ENCODE measurements around the gene SIPA1L3.

DNA sequence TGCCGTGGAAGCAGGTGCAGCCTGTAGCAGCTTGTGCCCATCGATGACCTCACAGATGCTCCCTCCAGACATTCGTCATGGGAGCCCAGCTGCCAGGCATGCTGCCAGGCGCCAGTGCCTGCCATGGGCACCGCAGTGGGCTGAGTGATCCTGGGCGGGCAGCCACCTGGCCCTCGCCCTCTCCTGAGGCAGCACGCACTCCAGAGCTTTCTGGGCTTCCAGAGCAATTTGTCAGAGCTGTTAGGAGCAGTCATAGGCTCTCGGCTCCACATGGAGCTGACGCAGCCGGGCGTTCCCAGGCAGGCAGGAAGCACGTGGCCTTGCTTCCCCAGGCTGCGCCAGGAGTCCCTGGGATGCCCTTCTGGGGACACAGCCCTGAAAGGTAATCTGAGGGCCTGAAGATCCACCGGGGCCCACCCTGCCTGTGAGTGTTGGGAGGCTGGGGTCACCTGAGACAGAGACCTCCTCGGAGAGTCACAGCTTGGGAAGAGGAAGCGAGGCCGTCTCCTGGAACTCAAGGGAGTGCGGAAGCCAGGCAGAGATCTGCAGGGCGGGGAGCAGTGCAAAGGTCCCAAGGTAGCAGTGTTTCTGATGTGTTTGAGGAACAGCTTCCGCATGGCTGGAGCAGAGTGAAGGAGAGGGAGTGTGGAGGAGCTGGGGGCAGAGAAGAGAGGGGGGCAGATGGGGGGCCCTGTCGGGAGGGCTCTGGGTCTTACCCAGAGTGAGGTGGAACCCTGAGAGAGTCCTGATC is 266.5 kb downstream of the SIPA1L3 start:
- no peak for TF ChIP-seq CTCF (conservative IDR thresholded peaks at IDR 0.05)
- no peak for TF ChIP-seq ZFX (IDR thresholded peaks at IDR 0.05)

Data from C4-2B (cell line).